IMR-90 (cell line): Measurements from ENCODE around the gene EPHA2. TPM values are rescaled to one million over a fixed set of nuclear protein-coding genes. Genes with fewer than 3 reads are reported as not detected.

Experiments used
- BHLHE40 ChIP-seq: fragments of 150-350 bp; IDR thresholded peaks from 2 replicates; pipeline ENCODE4 v1.6.1; 2016; ENCODE audit warnings: mild to moderate bottlenecking, low read depth, low read length
- MXI1 ChIP-seq: IDR thresholded peaks from 2 replicates; pipeline ENCODE4 v1.6.1; 2012; ENCODE audit warnings: low read depth, mild to moderate bottlenecking, low read length, moderate library complexity, borderline replicate concordance
- RFX5 ChIP-seq: IDR thresholded peaks from 2 replicates; pipeline ENCODE4 v1.8.0; 2012; ENCODE audit warnings: low read depth, mild to moderate bottlenecking, low read length, moderate library complexity
- polyA plus RNA-seq, 3 experiments: library from polyadenylated mRNA; depleted of rRNA; stranded (reverse); fragments of >200 nt; gene quantifications; 2 replicates each; pipeline ENCODE4 v1.2.3, GENCODE V29; 2012; ENCODE audit warnings: low replicate concordance in 1 of 3
- total RNA-seq: library from RNA; depleted of rRNA; stranded (reverse); fragments of >200 nt; gene quantifications from 2 replicates; pipeline ENCODE4 v1.2.3, GENCODE V29; 2012
- TF ChIP-seq, protein P1 (sequence below): fragments of 150-350 bp; IDR thresholded peaks from 2 replicates; pipeline ENCODE4 v1.6.1; 2016; ENCODE audit warnings: low read depth, mild to moderate bottlenecking, low read length, moderate library complexity, borderline replicate concordance

EPHA2 gene
- total and polyA plus RNA-seq, 2 of the 4 experiments (the other 2 are of a cell fraction) = 24.0 to 72.6 TPM

DNA sequence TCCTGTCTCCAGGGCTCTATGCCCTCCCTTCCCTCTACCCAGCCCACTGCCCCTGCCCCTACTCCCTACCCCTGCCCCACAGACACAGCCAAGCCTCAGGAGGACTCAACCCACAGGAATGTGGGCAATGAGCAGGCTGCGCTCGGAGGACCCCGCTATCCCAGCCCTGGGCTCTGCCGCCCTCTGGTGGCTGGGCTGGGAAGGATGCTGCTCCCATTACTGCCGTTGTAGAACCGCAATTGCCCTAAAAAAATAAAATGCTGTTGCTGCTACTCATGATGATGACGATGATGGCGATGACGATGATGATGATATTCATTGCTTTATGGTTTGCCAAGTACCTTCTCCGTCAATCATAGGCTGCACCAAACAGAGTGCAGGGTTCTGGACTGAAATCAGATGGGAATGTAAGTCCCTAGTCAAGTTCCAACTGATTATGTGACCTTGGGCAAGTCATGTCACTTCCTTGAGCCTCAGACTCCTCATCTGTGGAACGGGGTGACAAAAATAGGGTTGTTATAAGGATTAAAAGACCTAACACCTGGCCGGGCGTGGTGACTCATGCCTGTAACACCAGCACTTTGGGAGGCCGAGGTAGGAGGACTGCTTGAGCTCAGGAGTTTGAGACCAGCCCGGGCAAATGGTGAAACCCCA lies 32.0 kb upstream of the EPHA2 start (continued):
- TF ChIP-seq, protein P1, sequence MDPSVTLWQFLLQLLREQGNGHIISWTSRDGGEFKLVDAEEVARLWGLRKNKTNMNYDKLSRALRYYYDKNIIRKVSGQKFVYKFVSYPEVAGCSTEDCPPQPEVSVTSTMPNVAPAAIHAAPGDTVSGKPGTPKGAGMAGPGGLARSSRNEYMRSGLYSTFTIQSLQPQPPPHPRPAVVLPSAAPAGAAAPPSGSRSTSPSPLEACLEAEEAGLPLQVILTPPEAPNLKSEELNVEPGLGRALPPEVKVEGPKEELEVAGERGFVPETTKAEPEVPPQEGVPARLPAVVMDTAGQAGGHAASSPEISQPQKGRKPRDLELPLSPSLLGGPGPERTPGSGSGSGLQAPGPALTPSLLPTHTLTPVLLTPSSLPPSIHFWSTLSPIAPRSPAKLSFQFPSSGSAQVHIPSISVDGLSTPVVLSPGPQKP = no peak
- TF ChIP-seq BHLHE40 (0 out of 2 replicates have a peak, but pooled peaks have one; percentile 19), RFX5 (no peak), MXI1 (no peak)
